Measurements from ENCODE around the gene ATRN.

ATRN gene

DNA sequence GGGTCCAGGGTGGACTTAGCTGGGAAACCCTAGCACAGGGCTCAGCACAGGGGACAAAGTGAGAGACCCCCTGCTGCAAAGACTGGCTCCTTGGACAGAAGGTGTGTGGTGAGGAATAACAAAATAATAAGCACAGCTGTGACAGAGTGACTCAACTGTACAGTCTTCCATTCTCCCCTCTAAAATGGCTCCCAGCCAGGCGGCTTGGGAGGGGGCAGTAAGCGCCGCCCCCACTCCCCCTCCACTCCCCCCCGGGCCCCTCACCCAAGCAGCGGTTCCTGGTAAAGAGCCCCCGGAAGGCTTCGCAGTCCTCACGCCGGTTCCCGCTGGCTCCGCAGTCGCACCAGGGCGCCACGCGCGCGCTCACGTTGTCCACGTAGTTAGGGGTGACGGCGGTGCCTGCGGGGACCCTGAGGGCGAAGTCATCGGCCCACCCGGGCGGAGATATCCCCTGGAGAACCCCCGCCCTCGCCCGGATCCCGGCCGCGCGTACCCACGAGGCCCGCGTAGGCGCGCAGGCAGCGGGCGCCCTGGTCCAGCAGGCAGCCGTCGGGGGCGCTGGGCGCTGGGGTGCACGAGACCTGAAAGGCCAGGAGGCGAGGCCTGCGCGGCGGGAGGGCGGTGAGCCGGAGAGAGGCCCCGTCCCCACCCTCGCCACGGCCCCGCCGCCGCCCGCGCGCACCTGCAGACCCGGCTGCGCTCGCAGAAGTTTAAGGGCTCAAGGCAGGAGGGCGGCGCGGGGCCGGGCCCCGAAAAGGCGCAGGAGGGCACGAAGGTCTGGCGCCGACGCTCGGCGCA, 189.6 kb downstream of the ATRN start:
- no peak for DNase-seq

- no peak for DNase-seq
These were observed 190.4 kb downstream of the ATRN start for GRCh38 chr20:3661060-3661813.

DNA sequence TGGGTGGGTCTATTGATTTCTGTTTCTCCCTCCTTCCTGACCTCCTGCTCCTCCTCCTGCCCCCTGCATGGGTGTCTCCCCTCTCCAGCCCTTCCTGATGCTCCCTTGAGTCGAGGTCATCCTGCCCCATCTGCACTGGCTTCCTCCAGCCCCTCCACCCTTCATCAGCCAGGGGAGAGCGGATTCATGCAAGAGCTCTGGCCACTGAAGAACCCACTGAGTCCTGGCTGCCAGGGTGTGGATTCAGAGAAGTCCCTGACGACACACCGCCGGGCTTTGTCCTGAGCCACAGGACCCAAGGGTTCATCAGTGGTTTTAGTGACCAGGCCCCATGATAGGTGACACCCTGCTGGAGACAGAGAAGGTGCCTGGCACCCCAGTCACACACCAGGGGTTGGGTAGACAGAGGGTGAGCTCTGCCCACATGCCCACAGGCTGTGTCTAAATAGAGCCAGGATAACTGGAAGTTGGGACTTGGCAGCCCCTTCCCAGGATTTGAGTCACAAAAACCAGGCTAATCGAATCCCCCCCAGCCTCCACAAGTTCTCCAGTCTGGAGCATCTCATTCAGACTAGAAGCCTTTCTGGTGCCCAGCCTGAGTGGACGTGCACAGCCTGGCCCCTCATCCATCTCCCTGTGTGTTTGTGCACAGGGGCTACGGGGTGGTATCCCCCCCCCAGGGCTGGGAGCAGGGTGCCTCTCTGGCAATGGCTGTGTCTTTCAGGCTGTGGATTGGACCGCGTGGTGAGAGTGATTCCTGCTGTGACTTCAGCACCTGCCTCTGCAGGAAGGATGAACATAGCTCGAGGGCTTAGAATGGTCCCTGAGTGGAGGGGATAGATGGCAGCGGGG, 191.2 kb downstream of the ATRN start:
- DNase-seq, result no peak

- no peak for DNase-seq
These were observed 192.3 kb downstream of the ATRN start, which contains the start of gene GFRA4 for GRCh38 chr20:3663031-3663701. GFRA4 (minus strand) TSS chr20:3663399; CDS start chr20:3663399, 0 bp downstream.

- no peak for DNase-seq
These were observed 193.0 kb downstream of the ATRN start for GRCh38 chr20:3663858-3664257.

DNA sequence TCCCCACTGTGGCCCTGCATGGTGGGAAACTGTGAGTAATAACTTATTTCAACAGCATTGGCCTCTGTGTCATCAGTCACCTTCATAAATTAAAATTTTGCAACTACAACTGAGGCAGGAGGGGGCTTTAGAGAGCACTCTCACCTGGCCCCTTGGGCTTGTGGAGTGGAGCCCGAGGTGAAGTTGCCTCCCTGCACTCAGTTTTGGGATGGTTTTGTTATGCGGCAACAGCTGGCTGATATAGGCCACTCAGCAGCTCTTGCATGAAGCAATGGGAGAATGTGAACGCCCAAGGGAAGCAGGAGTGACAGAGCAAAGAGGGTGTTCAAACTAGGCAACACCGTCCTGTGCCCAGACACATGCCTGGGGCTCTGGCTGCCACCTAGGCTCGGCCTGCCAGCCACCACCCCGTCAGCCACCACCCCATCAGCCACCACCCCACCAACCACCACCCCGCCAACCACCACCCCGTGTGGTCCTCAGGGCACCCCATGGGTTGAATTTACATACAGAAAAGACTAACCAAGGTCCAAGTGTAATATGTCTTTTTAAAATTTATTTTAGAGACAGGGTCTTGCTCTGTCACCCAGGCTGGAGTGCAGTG, 196.7 kb downstream of the ATRN start:
- DNase-seq, result no peak

DNA sequence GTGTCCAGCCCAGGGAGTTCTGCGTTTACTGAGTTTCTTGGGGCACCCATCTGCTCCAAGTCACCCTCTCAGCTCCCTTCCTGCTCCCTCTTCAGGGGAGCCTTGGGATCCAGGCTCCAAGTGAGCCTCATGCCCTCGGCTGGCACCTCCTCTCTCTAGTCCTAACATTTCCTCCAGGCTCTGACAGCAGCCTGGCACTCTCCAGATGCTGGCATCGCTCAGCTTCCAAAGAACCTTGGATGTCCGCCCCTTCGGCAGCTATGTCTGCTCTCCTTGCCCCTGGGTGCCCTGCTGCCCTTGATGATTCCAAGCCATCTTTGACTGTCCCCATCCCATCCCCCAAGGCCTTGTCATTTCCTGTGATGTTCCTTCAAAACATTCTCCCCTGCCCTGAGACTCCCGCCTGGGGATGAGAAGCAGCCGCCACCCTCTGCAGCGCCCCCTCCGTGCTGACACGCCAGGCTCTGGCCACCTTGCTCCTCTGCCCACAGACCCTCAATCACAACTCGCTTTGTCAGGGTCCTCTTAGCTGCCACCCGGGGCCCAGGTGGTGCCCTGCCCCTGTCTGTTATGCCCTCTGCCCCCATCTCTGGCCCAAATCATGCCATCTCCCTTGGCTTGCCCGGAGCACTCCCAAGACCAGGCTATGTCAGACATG, 199.0 kb downstream of the ATRN start:
- no peak for DNase-seq

DNA sequence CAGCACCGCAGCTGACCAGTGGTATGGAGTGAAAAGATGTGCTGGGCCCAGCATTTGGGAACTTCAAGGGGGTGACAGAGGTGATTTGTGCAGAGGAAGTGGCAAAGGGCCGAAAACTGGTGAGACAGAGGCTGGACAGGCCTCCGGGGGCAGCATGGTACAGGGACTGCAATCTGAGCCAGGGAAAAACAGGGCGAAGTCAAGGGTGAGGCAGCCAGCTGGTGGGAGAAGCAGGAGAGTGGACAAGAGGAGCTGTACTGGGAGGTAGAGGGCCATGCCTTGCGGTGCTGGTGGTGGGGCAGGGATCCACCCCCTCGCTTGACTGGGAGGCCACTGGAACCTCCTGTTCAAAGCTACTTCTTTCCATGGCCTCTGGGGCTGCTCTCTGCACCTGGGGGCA, 199.7 kb downstream of the ATRN start:
- DNase-seq, result no peak

DNA sequence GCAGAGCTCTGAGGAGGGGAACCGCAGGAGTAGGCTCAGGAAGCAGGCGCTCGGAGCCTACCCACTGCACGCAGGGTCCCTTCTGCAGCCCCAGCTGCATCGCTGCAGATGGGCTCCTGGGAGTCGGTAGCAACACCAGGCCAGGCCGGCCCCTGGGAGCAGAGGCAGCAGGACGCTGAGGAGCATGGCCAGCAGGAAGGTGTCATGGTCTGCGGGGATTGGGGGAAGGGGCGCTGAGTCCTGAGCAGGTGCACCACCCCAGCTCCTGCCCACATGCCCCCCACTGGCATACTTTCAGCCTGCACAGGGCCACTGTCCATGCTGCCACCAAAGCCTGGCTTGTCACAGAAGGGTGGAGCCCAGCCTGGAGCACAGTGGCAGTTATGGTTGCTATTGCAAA, 200.1 kb downstream of the ATRN start:
- no peak for DNase-seq

DNA sequence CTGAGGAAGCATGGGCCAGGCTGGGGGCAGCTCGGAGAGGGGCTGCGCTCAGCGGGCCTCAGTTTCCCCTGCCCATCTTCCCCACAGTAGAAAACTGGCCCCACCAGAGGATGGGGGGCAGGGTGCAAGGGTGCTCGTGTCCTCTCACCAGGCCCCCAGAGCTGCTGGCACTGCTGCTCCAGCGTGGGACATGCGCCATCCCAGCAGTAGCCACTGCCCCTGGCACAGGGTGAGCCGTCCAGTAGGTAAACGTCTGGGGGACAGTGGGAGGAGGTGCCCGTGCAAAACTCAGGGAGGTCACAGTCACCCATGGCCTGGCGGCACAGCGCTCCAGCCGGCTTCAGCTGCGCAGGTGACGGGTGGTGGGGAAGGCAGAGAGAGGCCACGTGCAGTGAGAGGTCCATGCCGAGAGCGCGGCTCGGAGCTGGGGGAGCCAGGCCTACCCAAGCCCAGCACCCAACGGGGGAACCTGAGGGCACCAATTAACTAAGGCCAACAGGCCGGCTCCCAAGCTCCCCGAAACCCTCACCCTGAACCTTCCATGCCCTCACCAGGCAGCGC, 201.2 kb downstream of the ATRN start:
- no peak for DNase-seq

DNA sequence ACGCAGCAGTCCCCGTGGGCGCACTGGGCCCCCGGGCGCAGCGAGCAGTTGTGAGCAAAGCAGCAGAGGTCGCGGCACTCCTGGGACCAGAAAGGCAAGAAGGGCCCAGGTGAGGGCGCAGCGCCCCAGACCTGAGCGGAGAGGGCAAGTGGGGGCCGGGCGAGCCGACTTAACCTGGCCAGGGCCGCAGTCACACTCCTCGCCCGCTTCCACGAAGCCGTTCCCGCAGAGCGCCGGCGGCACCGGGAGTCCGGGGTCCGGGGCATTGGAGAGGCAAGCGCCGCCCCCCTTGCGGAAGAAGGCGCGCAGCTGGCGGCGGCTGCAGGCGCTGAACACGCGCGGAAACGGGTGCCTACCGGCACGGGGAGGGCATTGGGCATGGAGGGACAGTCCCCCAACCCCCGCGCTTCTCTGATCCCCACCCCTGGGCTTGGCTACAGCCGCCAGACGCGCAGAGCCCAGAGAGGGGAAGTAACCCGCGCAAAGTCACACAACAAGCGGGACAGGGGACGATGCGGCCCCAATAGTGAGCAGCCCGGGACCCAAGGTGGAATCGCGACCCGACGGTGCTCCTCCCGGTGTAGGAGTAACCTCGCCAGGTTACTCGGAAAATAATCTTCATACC, 201.8 kb downstream of the ATRN start:
- no peak for DNase-seq

DNA sequence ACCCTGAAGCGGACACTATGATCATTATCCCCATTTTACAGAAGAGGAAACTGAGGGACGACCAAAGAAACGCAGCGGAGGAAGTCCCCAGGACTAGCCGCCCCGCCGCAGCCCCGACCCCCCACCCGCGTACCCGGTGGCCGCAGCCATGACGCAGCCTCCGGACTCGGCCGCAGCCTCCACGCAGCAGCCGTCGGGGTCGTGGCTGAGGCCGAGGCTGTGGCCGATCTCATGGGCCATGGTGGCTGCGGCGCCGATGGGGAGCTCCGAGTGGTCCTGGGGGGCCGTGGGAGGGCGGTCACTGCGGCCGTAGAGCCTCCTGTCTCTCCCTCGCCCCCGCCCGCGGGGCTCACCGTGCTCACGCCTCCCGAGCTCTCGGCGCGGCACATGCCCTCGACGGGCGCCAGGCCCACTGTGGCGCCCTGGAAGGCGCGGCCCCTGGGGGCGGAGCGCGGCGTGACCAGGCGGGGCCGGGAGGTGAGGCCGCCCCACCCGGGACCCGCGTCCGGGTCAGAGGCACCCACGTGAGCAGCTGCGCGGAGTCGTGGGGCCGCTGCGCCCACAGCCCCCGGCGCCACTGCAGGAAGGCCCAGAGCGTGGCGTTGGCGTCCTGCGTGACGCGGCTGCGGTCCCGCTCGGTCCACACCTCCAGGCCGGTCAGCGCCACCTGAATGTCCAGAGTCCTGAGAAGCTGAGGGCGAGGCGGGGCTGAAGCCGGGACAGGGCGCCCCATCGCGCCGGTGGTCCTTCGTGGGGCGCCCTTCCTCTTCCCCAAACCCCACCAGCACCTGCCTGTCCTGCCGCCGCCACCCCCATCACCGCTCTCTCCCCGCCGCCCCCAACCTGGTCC, 202.6 kb downstream of the ATRN start:
- no peak for DNase-seq

GRCh38 chr20:3674447-3674846, 203.6 kb downstream of the ATRN start:
- DNase-seq, result no peak

GRCh38 chr20:3674995-3675900, 204.4 kb downstream of the ATRN start:
- no peak for DNase-seq

DNA sequence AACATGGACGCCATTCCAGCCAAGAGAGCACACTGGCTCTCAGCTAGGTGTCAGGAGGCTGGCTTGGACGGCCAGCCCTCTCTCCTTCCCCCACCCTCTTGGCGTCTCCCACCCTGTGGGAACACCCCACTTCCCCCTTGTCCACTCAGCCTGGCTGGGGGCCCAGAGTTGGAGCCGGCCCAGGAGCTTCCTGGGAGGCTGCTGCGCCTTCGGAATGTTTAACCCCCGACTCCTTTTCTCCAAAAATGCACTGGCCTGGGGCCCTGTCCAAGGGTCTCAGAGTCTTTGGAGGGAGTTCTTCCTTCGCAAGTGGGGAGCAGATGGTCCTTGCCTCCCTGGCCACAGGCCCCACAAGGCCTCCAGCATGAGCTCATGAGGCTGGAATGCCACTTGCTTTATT, 206.9 kb downstream of the ATRN start:
- DNase-seq, result no peak

DNA sequence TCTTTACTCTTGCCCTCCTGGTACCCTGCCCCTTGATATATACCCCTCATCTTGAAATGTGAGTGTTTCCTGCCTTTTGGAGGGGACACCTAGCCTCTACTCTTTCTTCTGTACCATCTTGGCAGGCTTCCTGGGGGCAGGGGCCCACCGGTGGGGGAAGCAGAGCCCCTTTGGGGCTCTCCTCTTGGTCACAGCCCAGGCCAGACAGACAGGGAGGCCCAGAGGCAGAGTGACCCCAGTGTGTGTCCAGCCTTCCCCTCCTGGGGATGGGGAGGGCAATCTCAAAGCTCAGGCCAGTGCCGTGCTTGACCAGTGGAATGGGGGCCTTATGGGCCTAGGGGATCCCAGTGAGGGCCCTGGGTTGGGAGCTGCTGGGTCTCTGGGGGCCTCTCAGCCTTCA, 207.4 kb downstream of the ATRN start:
- no peak for DNase-seq

DNA sequence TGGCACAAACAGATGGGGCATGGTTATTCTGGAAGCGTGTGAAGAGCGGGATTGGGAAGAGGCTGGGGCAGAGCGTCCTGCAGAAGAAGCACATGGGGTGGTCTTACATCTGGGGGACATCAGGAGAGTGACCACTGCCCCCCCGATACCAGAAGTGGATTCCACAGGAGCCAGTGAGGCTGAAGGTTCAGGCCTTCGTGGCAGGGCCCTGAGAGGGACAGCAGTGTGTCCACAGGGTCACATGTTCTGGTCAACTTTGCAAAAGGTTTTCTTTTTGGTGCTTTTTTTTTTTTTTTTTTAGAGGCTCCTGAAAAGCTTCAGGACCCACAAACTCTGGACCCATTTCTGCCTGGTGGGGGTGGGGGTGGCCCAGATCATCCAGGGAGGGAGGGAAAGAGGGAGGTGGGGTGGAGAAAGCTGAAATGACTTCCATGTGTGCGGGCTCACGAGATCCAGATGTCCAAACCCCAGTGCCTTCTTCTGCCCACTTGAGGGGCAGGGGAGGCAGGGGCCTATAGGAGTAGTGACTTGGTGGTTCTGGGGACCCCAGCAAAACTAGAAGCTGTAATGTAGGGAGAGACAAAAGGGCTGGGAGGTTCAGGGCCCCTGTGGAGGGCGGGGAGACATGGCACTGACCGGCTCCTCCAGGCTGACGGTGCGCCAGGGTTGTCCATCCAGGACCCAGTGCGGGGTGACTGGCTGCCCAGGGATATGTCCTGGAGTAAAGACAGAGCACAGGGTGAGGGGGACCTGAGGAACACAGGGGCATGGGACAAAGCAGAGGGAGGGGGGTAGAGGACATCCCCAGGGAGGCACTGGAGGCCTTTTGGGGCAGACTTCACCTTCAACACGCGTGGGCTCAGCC, 208.3 kb downstream of the ATRN start:
- DNase-seq, result no peak

Data from NCI-H446 treated with DMSO at 0.1 percent for 48 hours (cell line).